ENCODE measurements around the gene S100Z. TPM values are rescaled to one million over a fixed set of nuclear protein-coding genes. Genes with fewer than 3 reads are reported as not detected.

The S100Z gene
- total and polyA plus RNA-seq, 8 donors, result 0.16 to 0.60 (median 0.39) TPM

DNA sequence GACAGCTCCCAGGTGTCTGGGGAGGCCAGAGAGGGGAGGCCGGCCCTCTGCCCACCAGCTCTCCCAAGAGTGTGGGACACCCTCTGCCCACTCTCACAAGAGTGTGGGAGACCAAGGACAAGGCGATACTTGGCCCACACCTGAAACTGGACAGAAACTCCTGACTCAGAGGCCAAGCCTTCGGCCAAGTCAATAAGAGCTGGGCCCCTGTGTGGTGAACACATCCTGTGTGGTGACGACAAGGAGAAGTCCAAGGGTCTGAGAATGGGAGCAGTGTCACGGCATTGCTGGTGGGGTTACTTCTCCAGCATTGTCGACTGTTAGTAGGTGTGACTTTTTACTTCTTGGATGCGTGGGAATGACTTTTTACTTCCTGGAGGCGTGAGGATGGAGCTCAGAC is 45.5 kb upstream of the S100Z start:
- no peak overlapping the region for H3K27ac ChIP-seq
- no peaks in the 10 kb centered on the region for H3K36me3 ChIP-seq
- no peak for ATAC-seq
- H3K27me3 ChIP-seq, result no peaks in the 10 kb centered on the region
- TF ChIP-seq, protein P1, sequence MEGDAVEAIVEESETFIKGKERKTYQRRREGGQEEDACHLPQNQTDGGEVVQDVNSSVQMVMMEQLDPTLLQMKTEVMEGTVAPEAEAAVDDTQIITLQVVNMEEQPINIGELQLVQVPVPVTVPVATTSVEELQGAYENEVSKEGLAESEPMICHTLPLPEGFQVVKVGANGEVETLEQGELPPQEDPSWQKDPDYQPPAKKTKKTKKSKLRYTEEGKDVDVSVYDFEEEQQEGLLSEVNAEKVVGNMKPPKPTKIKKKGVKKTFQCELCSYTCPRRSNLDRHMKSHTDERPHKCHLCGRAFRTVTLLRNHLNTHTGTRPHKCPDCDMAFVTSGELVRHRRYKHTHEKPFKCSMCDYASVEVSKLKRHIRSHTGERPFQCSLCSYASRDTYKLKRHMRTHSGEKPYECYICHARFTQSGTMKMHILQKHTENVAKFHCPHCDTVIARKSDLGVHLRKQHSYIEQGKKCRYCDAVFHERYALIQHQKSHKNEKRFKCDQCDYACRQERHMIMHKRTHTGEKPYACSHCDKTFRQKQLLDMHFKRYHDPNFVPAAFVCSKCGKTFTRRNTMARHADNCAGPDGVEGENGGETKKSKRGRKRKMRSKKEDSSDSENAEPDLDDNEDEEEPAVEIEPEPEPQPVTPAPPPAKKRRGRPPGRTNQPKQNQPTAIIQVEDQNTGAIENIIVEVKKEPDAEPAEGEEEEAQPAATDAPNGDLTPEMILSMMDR (IDR thresholded peaks at IDR 0.05), result no peak
- DNase-seq, result no peak
- intact Hi-C loops (cut with DNase I), result no loop called here
- H3K9me3 ChIP-seq, result no peaks in the 10 kb centered on the region
- H3K4me3 ChIP-seq, result no peak overlapping the region
- H3K4me1 ChIP-seq, result peaks cover 0 to 5% of the 10 kb centered on the region in 2 donors

DNA sequence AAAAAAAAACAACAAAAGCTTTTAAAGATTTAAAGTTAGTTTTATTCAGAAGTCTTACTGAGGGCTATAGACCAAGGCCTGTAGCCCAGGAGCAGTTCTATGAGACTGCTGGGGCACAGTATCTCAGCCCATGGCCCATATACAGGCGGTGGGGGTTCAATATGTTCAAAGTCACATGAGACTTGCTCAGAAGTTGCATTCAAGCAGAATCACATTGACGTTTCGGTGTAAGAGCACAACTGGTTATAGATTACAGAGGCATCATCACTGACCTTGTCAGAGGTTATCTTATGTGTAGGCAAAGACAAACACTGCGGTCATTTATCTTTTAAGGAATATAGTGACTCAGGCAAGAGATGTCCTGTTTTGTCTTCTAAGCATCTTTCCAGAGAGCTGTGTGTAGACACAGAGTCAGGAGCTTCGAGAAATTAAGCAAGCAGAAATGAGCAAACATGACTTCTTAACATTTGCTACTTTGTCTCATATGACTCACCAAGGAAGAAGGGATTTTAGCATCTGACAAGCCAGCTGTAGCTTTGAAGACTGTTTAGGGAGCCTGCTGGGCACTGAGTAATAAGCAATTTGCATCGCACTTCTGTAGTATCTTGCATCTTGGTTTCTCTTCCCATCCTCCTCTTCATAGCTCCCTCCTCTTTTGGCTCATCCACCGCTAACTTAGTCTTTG is 43.9 kb upstream of the S100Z start:
- H3K4me3 ChIP-seq, result no peak overlapping the region
- intact Hi-C loops (cut with DNase I), result no loop called here
- H3K27me3 ChIP-seq, result no peaks in the 10 kb centered on the region
- H3K27ac ChIP-seq, result no peak overlapping the region
- DNase-seq (no peak), ATAC-seq (peak; percentile 73)
- peaks cover 0 to 5% of the 10 kb centered on the region in 2 donors for H3K4me1 ChIP-seq
- no peaks in the 10 kb centered on the region for H3K36me3 ChIP-seq
- TF ChIP-seq, protein P1 (IDR thresholded peaks at IDR 0.05), result no peak
- H3K9me3 ChIP-seq, result no peaks in the 10 kb centered on the region

DNA sequence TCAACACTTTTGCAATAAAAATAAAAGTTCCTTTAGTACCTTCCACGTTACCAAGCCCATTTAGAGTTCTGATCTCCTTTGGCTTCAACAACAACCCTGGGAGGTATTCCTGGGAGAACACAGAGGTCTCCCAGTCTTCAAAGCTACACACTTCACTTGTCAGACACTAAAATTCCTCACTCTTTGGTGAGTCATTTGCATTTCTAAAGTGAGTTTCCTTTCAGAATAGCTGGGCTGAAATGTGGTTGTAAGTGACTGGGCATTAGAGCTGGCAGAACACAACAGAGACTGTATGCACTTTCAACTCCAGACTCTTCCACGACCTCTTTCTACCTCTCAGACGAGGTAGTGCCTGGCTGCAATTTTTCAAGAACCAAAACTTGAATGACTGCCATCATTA is 42.5 kb upstream of the S100Z start:
- no peaks in the 10 kb centered on the region for H3K27me3 ChIP-seq
- ATAC-seq (peak; percentile 26), DNase-seq (no peak)
- TF ChIP-seq, protein P1 (IDR thresholded peaks at IDR 0.05), result no peak
- H3K4me1 ChIP-seq, result no peaks in the 10 kb centered on the region
- intact Hi-C loops (cut with DNase I), result no loop called here
- H3K27ac ChIP-seq, result no peak overlapping the region
- no peak overlapping the region for H3K4me3 ChIP-seq
- H3K9me3 ChIP-seq, result peaks cover 0 to 2% of the 10 kb centered on the region in 2 donors
- no peaks in the 10 kb centered on the region for H3K36me3 ChIP-seq

DNA sequence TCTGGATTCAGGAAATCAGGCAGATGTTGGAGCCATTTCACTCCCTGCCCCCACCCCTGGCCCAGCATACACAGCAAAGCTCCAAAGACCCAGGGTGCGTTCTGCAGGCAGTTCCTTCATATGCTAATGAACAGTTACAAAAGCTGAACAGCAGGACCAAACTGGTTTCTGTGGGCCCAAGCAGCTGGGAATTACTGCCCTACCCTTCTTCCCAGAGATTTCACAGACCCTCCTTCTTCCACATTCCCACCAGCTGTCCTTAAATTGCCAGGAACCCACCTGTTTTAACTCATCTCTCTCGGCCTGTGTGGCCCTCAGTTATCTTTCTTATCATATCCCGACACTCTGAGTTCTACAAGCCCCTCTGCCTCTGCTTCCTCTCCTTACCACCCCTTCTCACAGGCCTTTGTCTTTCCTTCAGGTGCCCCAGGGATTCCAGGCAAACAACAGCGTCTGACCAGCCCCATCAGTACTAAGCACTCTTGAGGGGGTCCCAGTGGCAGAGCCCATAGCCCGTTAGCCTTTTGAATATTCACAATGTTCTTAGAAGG is 41.6 kb upstream of the S100Z start:
- no peaks in the 10 kb centered on the region for H3K27me3 ChIP-seq
- peaks cover 0 to 2% of the 10 kb centered on the region in 2 donors for H3K9me3 ChIP-seq
- ATAC-seq (no peak), DNase-seq (no peak)
- H3K4me3 ChIP-seq, result no peak overlapping the region
- TF ChIP-seq, protein P1 (IDR thresholded peaks at IDR 0.05), result no peak
- no peaks in the 10 kb centered on the region for H3K36me3 ChIP-seq
- intact Hi-C loops (cut with DNase I), result no loop called here
- no peaks in the 10 kb centered on the region for H3K4me1 ChIP-seq
- H3K27ac ChIP-seq, result no peak overlapping the region

DNA sequence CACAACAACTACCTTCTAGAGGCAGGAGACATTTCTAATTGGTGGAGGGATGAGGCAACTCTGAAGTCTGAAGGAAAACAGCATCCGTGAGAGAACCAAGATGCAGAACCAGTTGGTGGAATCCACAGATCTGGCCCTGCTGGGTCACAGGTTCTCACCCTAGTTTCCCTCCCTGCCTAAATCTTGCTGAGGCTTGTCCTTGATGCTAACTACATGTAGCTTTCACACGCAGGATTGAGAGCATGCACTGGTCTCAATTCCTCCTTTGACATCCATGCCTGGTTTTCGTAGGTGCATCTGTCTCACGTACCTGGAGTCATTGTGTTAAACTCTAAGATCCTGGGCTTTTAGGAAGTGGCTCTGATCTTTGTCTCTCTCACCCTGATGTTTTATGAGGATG is 40.7 kb upstream of the S100Z start:
- TF ChIP-seq, protein P1 (IDR thresholded peaks at IDR 0.05), result no peak
- H3K4me3 ChIP-seq, result no peak overlapping the region
- no peak overlapping the region for H3K27ac ChIP-seq
- no peak for DNase-seq
- no peaks in the 10 kb centered on the region for H3K4me1 ChIP-seq
- H3K27me3 ChIP-seq, result no peaks in the 10 kb centered on the region
- intact Hi-C loops (cut with DNase I), result no loop called here
- H3K9me3 ChIP-seq, result peaks cover 0 to 2% of the 10 kb centered on the region in 2 donors
- no peak for ATAC-seq
- H3K36me3 ChIP-seq, result no peaks in the 10 kb centered on the region
